Ishikawa (cell line): ENCODE measurements around the gene PLXNC1.

Experiments used
- EGR1 ChIP-seq: IDR thresholded peaks from 2 replicates; pipeline ENCODE4 v1.6.1; 2012
- EP300 ChIP-seq: IDR thresholded peaks from 2 replicates; pipeline ENCODE4 v1.6.1; 2012; ENCODE audit warnings: borderline replicate concordance
- FOXM1 ChIP-seq: IDR thresholded peaks from 2 replicates; pipeline ENCODE4 v1.6.1; 2012; ENCODE audit warnings: low read depth, borderline replicate concordance
- TAF1 ChIP-seq: IDR thresholded peaks from 2 replicates; pipeline ENCODE4 v1.6.1; 2012; ENCODE audit warnings: low read depth, mild to moderate bottlenecking
- TCF12 ChIP-seq: IDR thresholded peaks from 2 replicates; pipeline ENCODE4 v1.6.1; 2012; ENCODE audit warnings: low read depth
- TF ChIP-seq, protein P1 (sequence below): IDR thresholded peaks from 2 replicates; pipeline ENCODE4 v1.6.1; 2012; ENCODE audit warnings: low read depth, mild to moderate bottlenecking
- TF ChIP-seq, protein P2 (sequence below): IDR thresholded peaks from 2 replicates; pipeline ENCODE4 v1.6.1; 2012

DNA sequence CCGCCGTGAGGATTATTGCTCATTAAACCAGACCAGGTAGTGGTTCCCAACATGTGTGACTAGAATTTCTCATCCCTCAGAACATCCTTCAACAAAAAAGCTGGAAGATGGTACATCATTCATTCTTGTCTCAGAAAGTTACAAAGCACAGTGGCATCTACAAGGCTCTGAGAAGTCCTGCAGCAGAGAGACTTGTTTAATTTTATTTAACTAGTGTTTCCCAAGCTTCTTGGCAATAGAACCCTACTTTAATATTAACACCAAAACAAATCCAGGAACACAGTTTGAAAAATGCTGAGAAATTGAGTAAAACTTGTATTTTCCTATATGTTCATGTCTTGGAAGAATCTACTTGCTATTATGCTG, 54.8 kb downstream of the PLXNC1 start:
- TF ChIP-seq EP300, result no peak
- TF ChIP-seq, protein P1, sequence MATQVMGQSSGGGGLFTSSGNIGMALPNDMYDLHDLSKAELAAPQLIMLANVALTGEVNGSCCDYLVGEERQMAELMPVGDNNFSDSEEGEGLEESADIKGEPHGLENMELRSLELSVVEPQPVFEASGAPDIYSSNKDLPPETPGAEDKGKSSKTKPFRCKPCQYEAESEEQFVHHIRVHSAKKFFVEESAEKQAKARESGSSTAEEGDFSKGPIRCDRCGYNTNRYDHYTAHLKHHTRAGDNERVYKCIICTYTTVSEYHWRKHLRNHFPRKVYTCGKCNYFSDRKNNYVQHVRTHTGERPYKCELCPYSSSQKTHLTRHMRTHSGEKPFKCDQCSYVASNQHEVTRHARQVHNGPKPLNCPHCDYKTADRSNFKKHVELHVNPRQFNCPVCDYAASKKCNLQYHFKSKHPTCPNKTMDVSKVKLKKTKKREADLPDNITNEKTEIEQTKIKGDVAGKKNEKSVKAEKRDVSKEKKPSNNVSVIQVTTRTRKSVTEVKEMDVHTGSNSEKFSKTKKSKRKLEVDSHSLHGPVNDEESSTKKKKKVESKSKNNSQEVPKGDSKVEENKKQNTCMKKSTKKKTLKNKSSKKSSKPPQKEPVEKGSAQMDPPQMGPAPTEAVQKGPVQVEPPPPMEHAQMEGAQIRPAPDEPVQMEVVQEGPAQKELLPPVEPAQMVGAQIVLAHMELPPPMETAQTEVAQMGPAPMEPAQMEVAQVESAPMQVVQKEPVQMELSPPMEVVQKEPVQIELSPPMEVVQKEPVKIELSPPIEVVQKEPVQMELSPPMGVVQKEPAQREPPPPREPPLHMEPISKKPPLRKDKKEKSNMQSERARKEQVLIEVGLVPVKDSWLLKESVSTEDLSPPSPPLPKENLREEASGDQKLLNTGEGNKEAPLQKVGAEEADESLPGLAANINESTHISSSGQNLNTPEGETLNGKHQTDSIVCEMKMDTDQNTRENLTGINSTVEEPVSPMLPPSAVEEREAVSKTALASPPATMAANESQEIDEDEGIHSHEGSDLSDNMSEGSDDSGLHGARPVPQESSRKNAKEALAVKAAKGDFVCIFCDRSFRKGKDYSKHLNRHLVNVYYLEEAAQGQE, result no peak
- TF ChIP-seq TAF1, result no peak
- TF ChIP-seq FOXM1, result no peak
- no peak for TF ChIP-seq EGR1
- TF ChIP-seq, protein P2, sequence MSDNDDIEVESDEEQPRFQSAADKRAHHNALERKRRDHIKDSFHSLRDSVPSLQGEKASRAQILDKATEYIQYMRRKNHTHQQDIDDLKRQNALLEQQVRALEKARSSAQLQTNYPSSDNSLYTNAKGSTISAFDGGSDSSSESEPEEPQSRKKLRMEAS, result no peak
- TF ChIP-seq TCF12, result no peak
